H1 (cell line): ENCODE results near the gene MAPK4. TPM values are rescaled to one million over a fixed set of nuclear protein-coding genes. Genes with fewer than 3 reads are reported as not detected.

Experiments
- KDM1A ChIP-seq: fragments of 200-600, 300-600 bp; sonication (generic); IDR thresholded peaks from 2 replicates; pipeline ENCODE4 v1.7.1; 2016; ENCODE audit warnings: mild to moderate bottlenecking, low read length, borderline replicate concordance
- PHF8 ChIP-seq: fragments of 200-600 bp; sonication (generic); conservative IDR thresholded peaks from 2 replicates; pipeline ENCODE4 v1.7.1; 2012; ENCODE audit warnings: low read depth, mild to moderate bottlenecking, inconsistent platforms, low read length, moderate library complexity
- SRF ChIP-seq: IDR thresholded peaks from 2 replicates; pipeline ENCODE4 v1.6.1; 2011; ENCODE audit warnings: mild to moderate bottlenecking, low read depth, low read length, moderate library complexity
- TAF1 ChIP-seq: IDR thresholded peaks from 2 replicates; pipeline ENCODE4 v1.6.1; 2011; ENCODE audit warnings: mild to moderate bottlenecking, low read depth, low read length
- TCF12 ChIP-seq: IDR thresholded peaks from 2 replicates; pipeline ENCODE4 v1.6.1; 2011; ENCODE audit warnings: low read depth, mild to moderate bottlenecking, low read length
- polyA plus RNA-seq, 7 experiments: library from polyadenylated mRNA; depleted of rRNA in 3 of 7; stranded (reverse) in 5 of 7; unstranded in 2 of 7; fragments of >200 nt in 5 of 7; fragments of 200-250 nt in 2 of 7; gene quantifications; 1 replicate in 5 of 7; 2 replicates in 1 of 7; 4 replicates in 1 of 7; pipeline versions ENCODE4 v1.2.1 to v1.2.3, GENCODE V29; 2011 to 2013; ENCODE audit warnings: missing spikeins in 2 of 7, mixed read lengths in 2 of 7
- total RNA-seq: library from RNA; stranded (reverse); fragmentation: NEBNext Ultra II Directional; extraction: Animal tissue kit (Norgen Biotek cat#: 25700); gene quantifications from 2 replicates; pipeline ENCODE4 v1.2.1, GENCODE V29; 2021
- TF ChIP-seq, protein P1 (sequence below): fragments of 300-600 bp; sonication (generic); IDR thresholded peaks from 2 replicates; pipeline ENCODE4 v1.7.1; 2012; ENCODE audit warnings: low read length, moderate library complexity, mild to moderate bottlenecking, inconsistent platforms; ENCODE audit not compliant: insufficient replicate concordance
- TF ChIP-seq, protein P2 (sequence below): IDR thresholded peaks from 2 replicates; pipeline ENCODE4 v1.6.1; 2012; ENCODE audit warnings: inconsistent platforms

The MAPK4 gene
- total and polyA plus RNA-seq, 2 of the 8 experiments (the other 6 are each of a cell fraction or from before 2014, with no cell fraction given) = 3.2 to 3.7 TPM

DNA sequence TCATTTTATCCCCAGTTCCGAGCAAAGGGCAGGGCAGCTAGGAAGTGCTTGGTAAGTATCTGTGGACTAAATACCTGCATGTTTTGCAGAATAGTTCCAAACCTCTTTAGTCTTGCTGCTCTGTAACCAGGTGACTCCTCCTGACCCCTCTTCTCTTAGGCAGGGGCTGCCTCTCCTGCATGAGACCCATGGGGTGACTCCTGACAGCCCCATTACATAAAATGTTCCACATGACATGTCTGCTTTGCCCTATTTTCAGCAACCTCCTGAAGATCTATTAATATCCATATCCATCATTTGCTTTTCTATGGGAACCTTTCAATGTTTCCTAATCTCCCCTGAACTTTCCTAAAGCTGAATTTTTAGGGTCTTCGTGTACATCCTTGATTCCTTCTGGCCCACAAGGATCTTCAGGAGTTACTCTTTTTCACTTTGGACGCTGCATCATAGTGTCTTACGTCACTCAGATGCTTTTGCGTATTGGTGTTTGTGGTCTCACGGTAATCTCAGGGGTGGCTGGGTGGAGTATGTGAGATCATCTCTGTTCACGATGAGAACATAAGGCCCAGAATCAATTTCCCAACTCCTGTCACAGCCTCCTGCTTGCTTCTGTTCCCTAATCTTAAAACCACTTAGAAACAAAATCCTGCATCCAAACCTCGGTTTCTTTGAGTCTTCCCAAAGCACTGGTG is 76.6 kb downstream of the MAPK4 start (continued):
- TF ChIP-seq, protein P1, sequence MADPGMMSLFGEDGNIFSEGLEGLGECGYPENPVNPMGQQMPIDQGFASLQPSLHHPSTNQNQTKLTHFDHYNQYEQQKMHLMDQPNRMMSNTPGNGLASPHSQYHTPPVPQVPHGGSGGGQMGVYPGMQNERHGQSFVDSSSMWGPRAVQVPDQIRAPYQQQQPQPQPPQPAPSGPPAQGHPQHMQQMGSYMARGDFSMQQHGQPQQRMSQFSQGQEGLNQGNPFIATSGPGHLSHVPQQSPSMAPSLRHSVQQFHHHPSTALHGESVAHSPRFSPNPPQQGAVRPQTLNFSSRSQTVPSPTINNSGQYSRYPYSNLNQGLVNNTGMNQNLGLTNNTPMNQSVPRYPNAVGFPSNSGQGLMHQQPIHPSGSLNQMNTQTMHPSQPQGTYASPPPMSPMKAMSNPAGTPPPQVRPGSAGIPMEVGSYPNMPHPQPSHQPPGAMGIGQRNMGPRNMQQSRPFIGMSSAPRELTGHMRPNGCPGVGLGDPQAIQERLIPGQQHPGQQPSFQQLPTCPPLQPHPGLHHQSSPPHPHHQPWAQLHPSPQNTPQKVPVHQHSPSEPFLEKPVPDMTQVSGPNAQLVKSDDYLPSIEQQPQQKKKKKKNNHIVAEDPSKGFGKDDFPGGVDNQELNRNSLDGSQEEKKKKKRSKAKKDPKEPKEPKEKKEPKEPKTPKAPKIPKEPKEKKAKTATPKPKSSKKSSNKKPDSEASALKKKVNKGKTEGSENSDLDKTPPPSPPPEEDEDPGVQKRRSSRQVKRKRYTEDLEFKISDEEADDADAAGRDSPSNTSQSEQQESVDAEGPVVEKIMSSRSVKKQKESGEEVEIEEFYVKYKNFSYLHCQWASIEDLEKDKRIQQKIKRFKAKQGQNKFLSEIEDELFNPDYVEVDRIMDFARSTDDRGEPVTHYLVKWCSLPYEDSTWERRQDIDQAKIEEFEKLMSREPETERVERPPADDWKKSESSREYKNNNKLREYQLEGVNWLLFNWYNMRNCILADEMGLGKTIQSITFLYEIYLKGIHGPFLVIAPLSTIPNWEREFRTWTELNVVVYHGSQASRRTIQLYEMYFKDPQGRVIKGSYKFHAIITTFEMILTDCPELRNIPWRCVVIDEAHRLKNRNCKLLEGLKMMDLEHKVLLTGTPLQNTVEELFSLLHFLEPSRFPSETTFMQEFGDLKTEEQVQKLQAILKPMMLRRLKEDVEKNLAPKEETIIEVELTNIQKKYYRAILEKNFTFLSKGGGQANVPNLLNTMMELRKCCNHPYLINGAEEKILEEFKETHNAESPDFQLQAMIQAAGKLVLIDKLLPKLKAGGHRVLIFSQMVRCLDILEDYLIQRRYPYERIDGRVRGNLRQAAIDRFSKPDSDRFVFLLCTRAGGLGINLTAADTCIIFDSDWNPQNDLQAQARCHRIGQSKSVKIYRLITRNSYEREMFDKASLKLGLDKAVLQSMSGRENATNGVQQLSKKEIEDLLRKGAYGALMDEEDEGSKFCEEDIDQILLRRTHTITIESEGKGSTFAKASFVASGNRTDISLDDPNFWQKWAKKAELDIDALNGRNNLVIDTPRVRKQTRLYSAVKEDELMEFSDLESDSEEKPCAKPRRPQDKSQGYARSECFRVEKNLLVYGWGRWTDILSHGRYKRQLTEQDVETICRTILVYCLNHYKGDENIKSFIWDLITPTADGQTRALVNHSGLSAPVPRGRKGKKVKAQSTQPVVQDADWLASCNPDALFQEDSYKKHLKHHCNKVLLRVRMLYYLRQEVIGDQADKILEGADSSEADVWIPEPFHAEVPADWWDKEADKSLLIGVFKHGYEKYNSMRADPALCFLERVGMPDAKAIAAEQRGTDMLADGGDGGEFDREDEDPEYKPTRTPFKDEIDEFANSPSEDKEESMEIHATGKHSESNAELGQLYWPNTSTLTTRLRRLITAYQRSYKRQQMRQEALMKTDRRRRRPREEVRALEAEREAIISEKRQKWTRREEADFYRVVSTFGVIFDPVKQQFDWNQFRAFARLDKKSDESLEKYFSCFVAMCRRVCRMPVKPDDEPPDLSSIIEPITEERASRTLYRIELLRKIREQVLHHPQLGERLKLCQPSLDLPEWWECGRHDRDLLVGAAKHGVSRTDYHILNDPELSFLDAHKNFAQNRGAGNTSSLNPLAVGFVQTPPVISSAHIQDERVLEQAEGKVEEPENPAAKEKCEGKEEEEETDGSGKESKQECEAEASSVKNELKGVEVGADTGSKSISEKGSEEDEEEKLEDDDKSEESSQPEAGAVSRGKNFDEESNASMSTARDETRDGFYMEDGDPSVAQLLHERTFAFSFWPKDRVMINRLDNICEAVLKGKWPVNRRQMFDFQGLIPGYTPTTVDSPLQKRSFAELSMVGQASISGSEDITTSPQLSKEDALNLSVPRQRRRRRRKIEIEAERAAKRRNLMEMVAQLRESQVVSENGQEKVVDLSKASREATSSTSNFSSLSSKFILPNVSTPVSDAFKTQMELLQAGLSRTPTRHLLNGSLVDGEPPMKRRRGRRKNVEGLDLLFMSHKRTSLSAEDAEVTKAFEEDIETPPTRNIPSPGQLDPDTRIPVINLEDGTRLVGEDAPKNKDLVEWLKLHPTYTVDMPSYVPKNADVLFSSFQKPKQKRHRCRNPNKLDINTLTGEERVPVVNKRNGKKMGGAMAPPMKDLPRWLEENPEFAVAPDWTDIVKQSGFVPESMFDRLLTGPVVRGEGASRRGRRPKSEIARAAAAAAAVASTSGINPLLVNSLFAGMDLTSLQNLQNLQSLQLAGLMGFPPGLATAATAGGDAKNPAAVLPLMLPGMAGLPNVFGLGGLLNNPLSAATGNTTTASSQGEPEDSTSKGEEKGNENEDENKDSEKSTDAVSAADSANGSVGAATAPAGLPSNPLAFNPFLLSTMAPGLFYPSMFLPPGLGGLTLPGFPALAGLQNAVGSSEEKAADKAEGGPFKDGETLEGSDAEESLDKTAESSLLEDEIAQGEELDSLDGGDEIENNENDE = no peak
- TF ChIP-seq PHF8 (no peak), TAF1 (no peak), SRF (no peak), KDM1A (no peak), TCF12 (no peak)
- TF ChIP-seq, protein P2, sequence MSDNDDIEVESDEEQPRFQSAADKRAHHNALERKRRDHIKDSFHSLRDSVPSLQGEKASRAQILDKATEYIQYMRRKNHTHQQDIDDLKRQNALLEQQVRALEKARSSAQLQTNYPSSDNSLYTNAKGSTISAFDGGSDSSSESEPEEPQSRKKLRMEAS = no peak
